HG02610 (cell line): Measurements from ENCODE around the gene GALNT15.

ENCODE experiments used
- ATAC-seq: cut with Tn5 transposase; IDR thresholded peaks from one replicate; pipeline ENCODE4 v1.9.1; 2021; ENCODE audit warnings: mild to moderate bottlenecking, moderate library complexity; ENCODE audit not compliant: unreplicated experiment

GALNT15 gene

GRCh38 chr3:16150285-16150684 is 24.2 kb upstream of the GALNT15 start:
- no peak for ATAC-seq

GRCh38 chr3:16151109-16151508 is 23.4 kb upstream of the GALNT15 start:
- ATAC-seq: no peak

- no peak for ATAC-seq
These were observed 6.3 kb upstream of the GALNT15 start for GRCh38 chr3:16168211-16168610.

GRCh38 chr3:16171009-16171408 is 3.5 kb upstream of the GALNT15 start:
- ATAC-seq: no peak

GRCh38 chr3:16171825-16172224 is 2.7 kb upstream of the GALNT15 start:
- no peak for ATAC-seq

GRCh38 chr3:16173283-16174025 is 1.0 kb upstream of the GALNT15 start:
- no peak for ATAC-seq

GRCh38 chr3:16174026-16174355 is 489 bp upstream of the GALNT15 start:
- ATAC-seq: no peak

GRCh38 chr3:16174976-16175901 is 759 bp downstream of the GALNT15 start:
- ATAC-seq: no peak

- ATAC-seq: no peak
These were observed 2.0 kb downstream of the GALNT15 start for GRCh38 chr3:16176391-16177030.

- ATAC-seq: no peak
These were observed 2.9 kb downstream of the GALNT15 start for GRCh38 chr3:16177382-16177781.

GRCh38 chr3:16177962-16178627 is 3.6 kb downstream of the GALNT15 start:
- peak; percentile 59 for ATAC-seq

- ATAC-seq: no peak
These were observed 4.1 kb downstream of the GALNT15 start for GRCh38 chr3:16178628-16178988.

GRCh38 chr3:16179261-16179660 is 4.8 kb downstream of the GALNT15 start:
- ATAC-seq: no peak

GRCh38 chr3:16179771-16180736 is 5.6 kb downstream of the GALNT15 start:
- ATAC-seq: no peak

GRCh38 chr3:16180737-16181134 is 6.3 kb downstream of the GALNT15 start:
- no peak for ATAC-seq

GRCh38 chr3:16181361-16181760 is 6.9 kb downstream of the GALNT15 start:
- no peak for ATAC-seq

- ATAC-seq: no peak
These were observed 7.7 kb downstream of the GALNT15 start for GRCh38 chr3:16182183-16182582.

- no peak for ATAC-seq
These were observed 8.1 kb downstream of the GALNT15 start for GRCh38 chr3:16182612-16183011.

GRCh38 chr3:16183082-16183481 is 8.6 kb downstream of the GALNT15 start:
- ATAC-seq: no peak
